ENCODE measurements around the gene GFY.

GFY gene

GRCh38 chr19:49408816-49409440, 16.3 kb upstream of the GFY start:
- no peak for DNase-seq

GRCh38 chr19:49409441-49410029, 15.7 kb upstream of the GFY start:
- no peak for DNase-seq

DNA sequence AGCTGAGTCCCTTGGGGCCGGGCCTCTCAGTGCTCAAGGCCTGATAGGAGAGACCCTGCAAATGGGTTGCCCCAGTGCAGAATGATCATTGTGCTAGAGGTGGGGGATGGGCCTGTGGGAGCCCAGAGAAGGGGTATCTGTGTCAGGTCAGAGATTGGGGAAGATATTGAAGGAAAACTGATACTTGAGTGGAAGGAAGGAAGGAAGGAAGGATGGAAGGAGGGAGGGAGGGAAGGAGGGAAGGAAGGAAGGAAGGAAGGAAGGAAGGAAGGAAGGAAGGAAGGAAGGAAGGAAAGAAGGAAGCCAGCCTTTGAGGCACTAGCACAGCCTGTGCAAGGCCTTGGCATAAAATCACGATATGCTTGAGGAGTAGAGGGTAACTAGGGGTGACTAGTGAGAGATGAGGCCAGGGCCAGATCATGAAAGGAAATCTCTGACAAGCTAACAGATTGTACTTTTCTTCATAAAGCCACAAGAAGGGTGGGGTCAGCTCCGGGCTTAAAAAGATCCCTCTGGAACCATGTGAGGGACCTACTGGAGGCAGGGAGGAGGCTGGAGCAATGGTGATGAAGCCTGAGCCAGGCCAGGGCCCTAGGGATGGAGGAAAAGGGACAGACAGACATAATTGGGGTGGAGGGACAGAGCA, 13.4 kb upstream of the GFY start:
- no peak for DNase-seq

GRCh38 chr19:49413348-49413747, 11.8 kb upstream of the GFY start:
- DNase-seq, result no peak

DNA sequence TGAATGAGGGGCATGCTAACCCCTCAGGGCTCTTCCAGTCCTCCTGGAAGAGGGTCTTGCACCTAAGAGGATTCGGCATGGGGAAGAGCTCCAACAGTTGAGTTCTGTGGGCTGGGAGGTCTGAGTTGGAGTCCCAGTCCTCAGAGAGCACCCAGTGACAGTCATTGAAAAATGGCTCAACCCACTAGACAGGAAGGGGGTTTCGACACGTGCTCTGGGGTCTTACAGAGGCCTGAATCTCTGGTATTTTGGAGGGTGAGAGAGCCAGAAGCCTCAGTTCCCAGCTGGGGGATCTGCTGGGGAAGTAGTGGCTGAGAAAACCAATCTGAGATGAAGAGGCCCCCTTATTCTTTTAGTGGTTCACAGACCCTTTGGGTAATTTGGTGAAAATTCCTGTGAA, 10.9 kb upstream of the GFY start:
- no peak for DNase-seq

GRCh38 chr19:49415102-49415809, 9.9 kb upstream of the GFY start:
- no peak for DNase-seq

DNA sequence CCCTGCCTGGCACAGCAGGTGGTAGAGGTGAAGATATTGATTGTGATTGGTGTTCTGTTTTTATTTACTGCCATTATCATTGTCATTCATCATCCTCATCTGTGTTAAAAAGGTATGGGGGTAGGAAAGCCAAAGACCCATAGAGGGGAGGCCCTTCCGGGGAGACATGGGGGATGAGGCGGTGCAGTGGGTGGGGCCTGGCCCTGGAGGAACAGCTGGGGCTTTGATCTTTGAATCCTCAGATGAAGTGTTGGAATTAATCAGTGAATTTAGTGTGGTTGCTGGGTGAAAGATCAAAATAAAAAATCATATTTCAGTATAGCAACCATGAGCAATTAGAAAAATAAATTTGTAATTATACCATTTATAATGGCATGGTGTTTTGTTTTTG, 9.4 kb upstream of the GFY start:
- no peak for DNase-seq

- DNase-seq, result no peak
Observed at GRCh38 chr19:49417088-49417487, 8.1 kb upstream of the GFY start.

- DNase-seq, result no peak
Observed at GRCh38 chr19:49418511-49418910, 6.7 kb upstream of the GFY start.

- DNase-seq, result no peak
Observed at GRCh38 chr19:49419173-49419572, 6.0 kb upstream of the GFY start.

GRCh38 chr19:49420227-49420626, 5.0 kb upstream of the GFY start:
- no peak for DNase-seq

GRCh38 chr19:49421039-49421877, 3.9 kb upstream of the GFY start:
- DNase-seq, result peak; percentile 79

- no peak for DNase-seq
Observed at GRCh38 chr19:49421878-49422202, 3.3 kb upstream of the GFY start.

DNA sequence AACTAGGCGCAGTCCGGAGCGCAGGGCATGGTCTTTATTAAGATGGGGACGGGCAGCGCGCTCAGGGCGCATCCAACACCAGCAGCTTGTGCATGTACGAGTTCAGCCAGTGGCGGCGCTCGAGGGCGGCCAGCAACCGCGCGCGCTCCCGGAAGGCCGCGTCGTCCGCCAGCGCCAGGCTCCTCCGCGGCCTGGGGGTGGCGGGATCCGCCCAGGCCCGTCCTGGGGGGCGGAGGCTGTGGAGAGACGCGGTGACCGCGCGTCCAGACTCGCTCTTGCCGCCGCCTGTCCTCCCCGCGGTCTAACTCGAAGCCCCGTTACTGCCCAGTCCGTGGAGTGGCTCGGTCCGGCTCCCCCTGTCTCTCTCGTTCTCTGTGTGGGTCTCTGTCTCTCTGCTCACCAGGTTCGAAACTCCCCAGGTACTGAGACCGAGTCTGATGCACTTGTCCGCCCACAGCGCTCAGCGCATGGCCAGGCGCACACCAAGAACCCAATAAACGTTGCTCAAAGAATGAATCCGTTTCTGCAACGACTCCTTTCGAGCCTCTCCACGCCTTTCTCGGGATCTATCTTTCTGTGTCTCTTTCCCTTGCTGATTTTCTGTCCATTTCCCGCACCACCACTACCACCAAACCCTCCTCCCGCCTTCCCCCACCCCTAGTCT, 2.6 kb upstream of the GFY start:
- DNase-seq, result no peak

- no peak for DNase-seq
Observed at GRCh38 chr19:49423071-49423984, 1.9 kb upstream of the GFY start, which contains the start of gene PTH2. PTH2 (minus strand) TSS chr19:49423441; CDS start chr19:49423339, 102 bp downstream.

DNA sequence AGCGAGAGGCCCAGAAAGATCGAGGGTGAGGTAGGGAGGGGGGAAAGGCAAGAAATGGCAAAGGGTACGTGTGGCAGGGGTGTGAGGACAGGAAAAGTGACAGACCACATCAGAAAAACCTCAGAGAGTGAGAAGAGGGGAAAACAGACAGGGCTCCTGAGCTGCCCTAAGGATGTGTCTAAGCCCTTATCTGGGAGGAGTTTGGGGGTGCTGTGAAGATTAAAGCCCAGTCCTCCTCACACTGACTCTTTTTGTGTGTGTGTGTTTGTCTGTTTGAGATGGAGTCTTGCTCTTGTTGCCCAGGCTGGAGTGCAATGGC, 1.2 kb upstream of the GFY start:
- no peak for DNase-seq

DNA sequence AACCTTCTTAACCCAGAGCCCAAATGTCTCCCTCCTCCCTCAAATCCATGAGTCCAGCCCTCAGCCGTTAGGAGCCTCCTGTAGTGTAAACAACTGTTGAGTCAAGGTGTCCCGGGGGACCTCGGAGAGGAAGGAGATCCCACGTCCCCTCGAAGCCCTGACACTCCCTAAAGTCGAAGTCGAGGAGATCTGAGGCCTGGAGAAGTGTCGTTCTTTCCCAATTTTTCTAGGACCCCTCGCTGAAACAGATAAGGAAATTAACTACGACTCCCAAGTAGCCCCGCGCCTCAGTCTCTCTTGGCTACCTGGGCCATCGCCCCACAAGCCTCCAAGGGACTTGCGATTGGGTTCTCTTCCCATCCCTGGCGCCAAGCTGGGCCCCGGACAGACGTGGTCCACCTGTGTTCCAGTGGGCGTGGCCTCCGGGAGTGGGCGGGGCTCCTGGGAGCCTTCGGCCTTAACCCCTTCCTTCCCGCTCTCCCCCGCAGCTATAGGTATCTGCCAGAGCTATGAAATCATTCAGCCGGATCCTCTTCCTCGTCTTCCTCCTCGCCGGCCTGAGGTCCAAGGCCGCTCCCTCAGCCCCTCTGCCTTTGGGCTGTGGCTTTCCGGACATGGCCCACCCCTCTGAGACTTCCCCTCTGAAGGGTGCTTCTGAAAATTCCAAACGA, 869 bp downstream of the GFY start:
- DNase-seq, result no peak

DNA sequence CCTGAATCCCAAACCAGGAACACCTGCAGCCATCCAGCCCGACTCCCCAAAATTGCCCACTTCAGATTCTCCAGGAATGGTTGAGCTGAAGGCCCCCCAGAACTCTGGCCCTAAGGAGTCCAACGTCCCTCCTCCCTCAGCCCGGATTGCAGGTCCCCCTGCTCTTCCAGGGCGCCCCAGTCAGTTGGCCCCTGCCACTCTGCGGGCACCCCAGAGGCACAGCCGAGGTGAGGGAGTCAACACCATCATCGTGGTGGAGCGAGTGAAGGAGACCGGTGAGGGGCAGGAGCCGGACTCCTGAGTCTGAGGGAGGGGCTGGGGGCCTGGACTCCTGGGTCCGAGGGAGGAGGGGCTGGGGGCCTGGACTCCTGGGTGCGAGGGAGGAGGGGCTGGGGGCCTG, 2.2 kb downstream of the GFY start:
- no peak for DNase-seq

- DNase-seq, result no peak
Observed at GRCh38 chr19:49427855-49428546, 2.8 kb downstream of the GFY start.
